Skin of body (tissue), 2 donors: ENCODE measurements around the gene GPR149. TPM values are rescaled to one million over a fixed set of nuclear protein-coding genes. Genes with fewer than 3 reads are reported as not detected.

ENCODE experiments used
- DNase-seq: peaks from one replicate; lab custom pipeline; 2025; lab: John Stamatoyannopoulos, UW
- total RNA-seq: library from RNA; depleted of rRNA; stranded (reverse); fragments of >200 nt; gene quantifications from one replicate; pipeline ENCODE4 v1.2.3, GENCODE V29; 2014

Gene GPR149
- total RNA-seq, 1 donor from 2014 or later, result not detected

GRCh38 chr3:154349223-154349622 is 80.8 kb downstream of the GPR149 start:
- DNase-seq, result no peak

- no peak for DNase-seq
Measured at GRCh38 chr3:154345422-154346122, 84.4 kb downstream of the GPR149 start.

GRCh38 chr3:154338570-154338969 is 91.4 kb downstream of the GPR149 start:
- no peak for DNase-seq

GRCh38 chr3:154338008-154338407 is 92.0 kb downstream of the GPR149 start:
- no peak for DNase-seq

- no peak for DNase-seq
Measured at GRCh38 chr3:154334973-154335420, 95.0 kb downstream of the GPR149 start.

- no peak for DNase-seq
Measured at GRCh38 chr3:154327871-154328270, 102.1 kb downstream of the GPR149 start.

- DNase-seq, result no peak
Measured at GRCh38 chr3:154324919-154325318, 105.1 kb downstream of the GPR149 start.

- peak; percentile 95 for DNase-seq
Measured at GRCh38 chr3:154323891-154324738, 105.9 kb downstream of the GPR149 start, which contains the start of gene DHX36. Gene DHX36 (minus strand): TSS chr3:154324487. CDS start chr3:154324416, 71 bp downstream.

GRCh38 chr3:154316974-154317767 is 112.8 kb downstream of the GPR149 start:
- DNase-seq, result no peak

- DNase-seq, result no peak
Measured at GRCh38 chr3:154314152-154314551, 115.8 kb downstream of the GPR149 start.

- no peak for DNase-seq
Measured at GRCh38 chr3:154310840-154311239, 119.2 kb downstream of the GPR149 start.

GRCh38 chr3:154307363-154307762 is 122.6 kb downstream of the GPR149 start:
- no peak for DNase-seq

GRCh38 chr3:154304936-154305335 is 125.1 kb downstream of the GPR149 start:
- DNase-seq, result no peak

- no peak for DNase-seq
Measured at GRCh38 chr3:154304116-154304786, 125.7 kb downstream of the GPR149 start.

- DNase-seq, result no peak
Measured at GRCh38 chr3:154301561-154301960, 128.4 kb downstream of the GPR149 start.

- no peak for DNase-seq
Measured at GRCh38 chr3:154294016-154294415, 136.0 kb downstream of the GPR149 start.

GRCh38 chr3:154290187-154290586 is 139.8 kb downstream of the GPR149 start:
- no peak for DNase-seq
